HepG2 (cell line): ENCODE data around the gene SEC61B. TPM values are rescaled to one million over a fixed set of nuclear protein-coding genes. Genes with fewer than 3 reads are reported as not detected.

ENCODE experiments used
- FOXA3 ChIP-seq: IDR thresholded peaks from 2 replicates; pipeline ENCODE4 v1.6.1; 2016; ENCODE audit warnings: missing genetic modification reagents, missing compliant biosample characterization
- HNRNPH1 ChIP-seq: fragments of 200-400 bp; formaldehyde crosslinking; optimal IDR thresholded peaks from 2 replicates; pipeline ENCODE3; 2017; ENCODE audit warnings: mild to moderate bottlenecking, low read depth, low read length
- NCOA1 ChIP-seq: sonication (generic); formaldehyde crosslinking; IDR thresholded peaks from 2 replicates; pipeline ENCODE4 v1.9.0; 2021; ENCODE audit warnings: missing genetic modification reagents
- SETDB1 ChIP-seq: sonication (generic); formaldehyde crosslinking; IDR thresholded peaks from 2 replicates; pipeline ENCODE4 v1.5.1; 2020; ENCODE audit warnings: missing genetic modification reagents, mild to moderate bottlenecking, borderline replicate concordance
- STAG1 ChIP-seq: sonication (generic); formaldehyde crosslinking; IDR thresholded peaks from 2 replicates; pipeline ENCODE4 v1.4.0; 2020; ENCODE audit warnings: missing genetic modification reagents
- TBL1XR1 ChIP-seq: fragments of 150-350 bp; IDR thresholded peaks from 2 replicates; pipeline ENCODE4 v1.6.1; 2014; ENCODE audit warnings: borderline replicate concordance, low read length; ENCODE audit not compliant: partially characterized antibody
- TOE1 ChIP-seq: sonication (generic); formaldehyde crosslinking; IDR thresholded peaks from 2 replicates; pipeline ENCODE4 v1.4.0; 2020; ENCODE audit warnings: mild to moderate bottlenecking, missing genetic modification reagents
- ZC3H13 ChIP-seq: sonication (generic); formaldehyde crosslinking; IDR thresholded peaks from 2 replicates; pipeline ENCODE4 v1.8.1; 2023; ENCODE audit warnings: mild to moderate bottlenecking, missing genetic modification reagents, moderate library complexity
- ZMAT3 ChIP-seq: sonication (generic); formaldehyde crosslinking; conservative IDR thresholded peaks from 2 replicates; pipeline ENCODE4 v1.7.0; 2021; ENCODE audit warnings: missing genetic modification reagents
- ZMYM2 ChIP-seq: sonication (generic); formaldehyde crosslinking; IDR thresholded peaks from 2 replicates; pipeline ENCODE4 v1.8.0; 2022; ENCODE audit warnings: mild to moderate bottlenecking, missing genetic modification reagents
- ZNF337 ChIP-seq: sonication (generic); formaldehyde crosslinking; IDR thresholded peaks from 2 replicates; pipeline ENCODE4 v1.5.1; 2020; ENCODE audit warnings: missing genetic modification reagents, low read depth, mild to moderate bottlenecking, borderline replicate concordance
- ZNF33B ChIP-seq: sonication (generic); formaldehyde crosslinking; IDR thresholded peaks from 2 replicates; pipeline ENCODE4 v1.5.1; 2020; ENCODE audit warnings: mild to moderate bottlenecking, missing genetic modification reagents
- ZNF460 ChIP-seq: sonication (generic); formaldehyde crosslinking; IDR thresholded peaks from 2 replicates; pipeline ENCODE4 v1.5.1; 2020; ENCODE audit warnings: missing genetic modification reagents, mild to moderate bottlenecking, borderline replicate concordance
- ZNF598 ChIP-seq: sonication (generic); formaldehyde crosslinking; IDR thresholded peaks from 2 replicates; pipeline ENCODE4 v1.5.1; 2020; ENCODE audit warnings: mild to moderate bottlenecking, missing genetic modification reagents, borderline replicate concordance
- ZNF644 ChIP-seq: IDR thresholded peaks from 2 replicates; pipeline ENCODE4 v1.6.1; 2016; ENCODE audit warnings: low read depth
- polyA plus RNA-seq, 8 experiments: library from polyadenylated mRNA; depleted of rRNA in 3 of 8; stranded (reverse) in 7 of 8; unstranded in 1 of 8; fragments of >200 nt; fragmentation: Illumina TruSeq in 4 of 8; extraction: Trizol in 4 of 8; gene quantifications; 2 replicates each; pipeline versions ENCODE4 v1.2.1 to v1.2.3, GENCODE V29; 2011 to 2016; ENCODE audit warnings: low read depth in 4 of 8, missing spikeins in 1 of 8, mixed read lengths in 1 of 8; ENCODE audit not compliant: insufficient read depth in 1 of 8
- total RNA-seq, 5 experiments: library from RNA; depleted of rRNA; stranded (reverse); fragments of >200 nt; fragmentation: Illumina TruSeq; extraction: Trizol; gene quantifications; 2 replicates each; pipeline ENCODE4 v1.2.3, GENCODE V29; 2016; ENCODE audit warnings: low read depth in 1 of 5
- TF ChIP-seq, protein P1 (sequence below): sonication (generic); formaldehyde crosslinking; IDR thresholded peaks from 2 replicates; pipeline ENCODE4 v1.5.0; 2020; ENCODE audit warnings: mild to moderate bottlenecking, missing genetic modification reagents
- TF ChIP-seq, protein P2 (sequence below): sonication (generic); formaldehyde crosslinking; IDR thresholded peaks from 2 replicates; pipeline ENCODE4 v1.4.0; 2020; ENCODE audit warnings: mild to moderate bottlenecking, missing genetic modification reagents
- TF ChIP-seq, protein P3 (sequence below): sonication (generic); formaldehyde crosslinking; IDR thresholded peaks from 2 replicates; pipeline ENCODE4 v1.5.0; 2020; ENCODE audit warnings: missing genetic modification reagents

SEC61B gene
- total and polyA plus RNA-seq, 2 of the 13 experiments (the other 11 are each of a cell fraction or from before 2014, with no cell fraction given): 191 to 368 TPM

DNA sequence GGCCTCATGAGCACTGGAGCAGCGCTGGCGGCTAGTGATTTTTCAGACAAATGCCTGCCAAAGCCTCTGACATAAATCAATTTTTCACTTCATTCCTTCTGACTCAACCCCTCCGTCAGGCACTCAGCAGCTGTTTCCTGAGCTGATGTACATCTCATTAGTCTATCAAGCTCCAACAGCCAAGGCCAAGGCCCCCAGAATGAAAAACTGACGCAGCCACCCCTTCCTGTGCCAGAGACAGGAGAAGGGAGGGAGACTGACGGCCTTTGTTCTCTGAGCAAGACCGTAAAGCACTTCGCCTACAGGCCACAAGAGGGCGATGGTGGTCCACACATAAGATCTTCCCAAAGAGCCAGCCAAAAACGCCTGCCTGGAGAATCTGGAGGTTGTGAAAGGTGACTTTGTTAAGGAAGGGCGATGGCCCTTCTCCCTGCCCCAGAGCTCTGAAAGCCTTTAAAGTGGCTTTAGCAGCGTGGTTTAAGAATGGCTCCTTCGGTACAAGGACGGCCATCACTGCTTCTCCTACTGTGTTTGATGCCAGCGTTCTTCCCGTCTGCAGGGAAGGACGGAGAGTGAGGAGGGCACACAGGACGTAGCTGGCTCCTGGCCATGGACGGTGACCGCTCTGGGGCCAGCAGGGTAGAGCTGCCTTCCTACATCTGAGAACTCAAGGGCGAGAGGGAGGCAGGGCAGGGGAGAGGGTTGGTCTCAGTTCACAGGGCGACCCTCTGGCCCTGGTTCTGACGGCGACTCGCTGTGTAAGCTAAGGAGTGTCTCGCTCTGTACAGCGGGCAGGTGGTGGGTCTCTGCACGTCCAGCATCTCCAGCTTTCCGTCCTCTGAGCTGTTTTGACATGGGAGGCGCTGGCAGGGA is 37.4 kb upstream of the SEC61B start (continued):
- TF ChIP-seq, protein P1, sequence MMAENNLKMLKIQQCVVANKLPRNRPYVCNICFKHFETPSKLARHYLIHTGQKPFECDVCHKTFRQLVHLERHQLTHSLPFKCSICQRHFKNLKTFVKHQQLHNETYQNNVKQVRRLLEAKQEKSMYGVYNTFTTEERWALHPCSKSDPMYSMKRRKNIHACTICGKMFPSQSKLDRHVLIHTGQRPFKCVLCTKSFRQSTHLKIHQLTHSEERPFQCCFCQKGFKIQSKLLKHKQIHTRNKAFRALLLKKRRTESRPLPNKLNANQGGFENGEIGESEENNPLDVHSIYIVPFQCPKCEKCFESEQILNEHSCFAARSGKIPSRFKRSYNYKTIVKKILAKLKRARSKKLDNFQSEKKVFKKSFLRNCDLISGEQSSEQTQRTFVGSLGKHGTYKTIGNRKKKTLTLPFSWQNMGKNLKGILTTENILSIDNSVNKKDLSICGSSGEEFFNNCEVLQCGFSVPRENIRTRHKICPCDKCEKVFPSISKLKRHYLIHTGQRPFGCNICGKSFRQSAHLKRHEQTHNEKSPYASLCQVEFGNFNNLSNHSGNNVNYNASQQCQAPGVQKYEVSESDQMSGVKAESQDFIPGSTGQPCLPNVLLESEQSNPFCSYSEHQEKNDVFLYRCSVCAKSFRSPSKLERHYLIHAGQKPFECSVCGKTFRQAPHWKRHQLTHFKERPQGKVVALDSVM: no peak
- TF ChIP-seq ZNF644 (CRISPR knock-in tag) (no peak), ZMYM2 (no peak), ZNF460 (CRISPR knock-in tag) (no peak), SETDB1 (CRISPR knock-in tag) (no peak), ZNF33B (CRISPR knock-in tag) (peak; percentile 66; the same call in 1 of the 2 replicates), STAG1 (CRISPR knock-in tag) (peak; percentile 89), TOE1 (CRISPR knock-in tag) (no peak), ZNF598 (CRISPR knock-in tag) (peak; percentile 84; the same call in 1 of the 2 replicates), TBL1XR1 (no peak), ZMAT3 (CRISPR knock-in tag) (no peak), ZNF337 (CRISPR knock-in tag) (no peak), HNRNPH1 (no peak), NCOA1 (CRISPR knock-in tag) (no peak), ZC3H13 (CRISPR knock-in tag) (no peak), FOXA3 (CRISPR knock-in tag) (no peak)
- TF ChIP-seq, protein P2, sequence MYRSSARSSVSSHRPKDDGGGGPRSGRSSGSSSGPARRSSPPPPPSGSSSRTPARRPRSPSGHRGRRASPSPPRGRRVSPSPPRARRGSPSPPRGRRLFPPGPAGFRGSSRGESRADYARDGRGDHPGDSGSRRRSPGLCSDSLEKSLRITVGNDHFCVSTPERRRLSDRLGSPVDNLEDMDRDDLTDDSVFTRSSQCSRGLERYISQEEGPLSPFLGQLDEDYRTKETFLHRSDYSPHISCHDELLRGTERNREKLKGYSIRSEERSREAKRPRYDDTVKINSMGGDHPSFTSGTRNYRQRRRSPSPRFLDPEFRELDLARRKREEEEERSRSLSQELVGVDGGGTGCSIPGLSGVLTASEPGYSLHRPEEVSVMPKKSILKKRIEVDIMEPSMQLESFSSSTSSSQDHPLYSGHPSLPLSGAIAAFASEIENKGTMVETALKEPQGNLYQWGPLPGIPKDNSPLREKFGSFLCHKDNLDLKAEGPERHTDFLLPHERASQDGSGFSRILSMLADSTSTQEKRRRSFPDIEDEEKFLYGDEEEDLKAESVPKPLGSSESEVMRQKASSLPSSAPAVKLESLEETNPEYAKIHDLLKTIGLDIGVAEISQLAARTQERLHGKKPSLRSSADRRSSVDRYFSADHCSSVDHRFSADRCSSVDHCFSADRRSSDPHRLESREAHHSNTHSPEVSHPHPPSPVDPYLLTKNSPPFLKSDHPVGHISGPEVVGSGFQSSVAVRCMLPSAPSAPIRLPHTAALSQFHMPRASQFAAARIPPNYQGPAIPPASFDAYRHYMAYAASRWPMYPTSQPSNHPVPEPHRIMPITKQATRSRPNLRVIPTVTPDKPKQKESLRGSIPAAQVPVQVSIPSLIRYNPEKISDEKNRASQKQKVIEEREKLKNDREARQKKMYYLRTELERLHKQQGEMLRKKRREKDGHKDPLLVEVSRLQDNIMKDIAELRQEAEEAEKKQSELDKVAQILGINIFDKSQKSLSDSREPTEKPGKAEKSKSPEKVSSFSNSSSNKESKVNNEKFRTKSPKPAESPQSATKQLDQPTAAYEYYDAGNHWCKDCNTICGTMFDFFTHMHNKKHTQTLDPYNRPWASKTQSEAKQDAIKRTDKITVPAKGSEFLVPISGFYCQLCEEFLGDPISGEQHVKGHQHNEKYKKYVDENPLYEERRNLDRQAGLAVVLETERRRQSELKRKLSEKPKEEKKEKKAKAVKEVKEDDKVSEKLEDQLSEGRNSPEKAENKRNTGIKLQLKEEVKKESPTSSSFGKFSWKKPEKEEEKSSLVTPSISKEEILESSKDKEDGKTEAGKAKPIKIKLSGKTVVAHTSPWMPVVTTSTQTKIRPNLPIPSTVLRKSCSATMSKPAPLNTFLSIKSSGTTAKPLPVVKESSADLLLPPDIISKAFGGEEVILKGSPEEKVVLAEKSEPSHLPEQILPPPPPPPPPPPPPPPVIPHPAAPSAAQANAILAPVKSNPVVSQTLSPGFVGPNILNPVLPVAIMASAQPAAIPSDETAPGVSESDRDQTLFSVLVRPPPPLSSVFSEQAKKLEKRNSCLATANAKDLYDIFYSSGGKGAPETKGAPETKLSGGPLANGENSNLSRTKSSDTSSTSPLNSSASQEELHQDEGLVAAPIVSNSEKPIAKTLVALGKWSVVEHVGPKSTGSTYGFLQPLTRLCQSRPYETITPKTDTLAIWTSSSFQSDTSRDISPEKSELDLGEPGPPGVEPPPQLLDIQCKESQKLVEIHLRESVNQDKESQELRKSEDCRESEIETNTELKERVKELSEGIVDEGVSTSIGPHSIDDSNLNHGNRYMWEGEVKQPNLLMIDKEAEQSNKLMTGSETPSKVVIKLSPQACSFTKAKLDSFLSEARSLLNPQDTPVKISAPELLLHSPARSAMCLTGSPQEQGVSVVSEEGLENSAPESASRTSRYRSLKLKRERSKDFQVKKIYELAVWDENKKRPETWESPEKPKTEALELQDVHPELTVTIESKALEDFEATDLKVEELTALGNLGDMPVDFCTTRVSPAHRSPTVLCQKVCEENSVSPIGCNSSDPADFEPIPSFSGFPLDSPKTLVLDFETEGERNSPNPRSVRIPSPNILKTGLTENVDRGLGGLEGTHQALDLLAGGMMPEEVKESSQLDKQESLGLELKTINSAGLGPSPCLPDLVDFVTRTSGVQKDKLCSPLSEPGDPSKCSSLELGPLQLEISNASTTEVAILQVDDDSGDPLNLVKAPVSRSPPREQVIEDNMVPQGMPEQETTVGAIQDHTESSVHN (CRISPR knock-in tag): no peak
- TF ChIP-seq, protein P3, sequence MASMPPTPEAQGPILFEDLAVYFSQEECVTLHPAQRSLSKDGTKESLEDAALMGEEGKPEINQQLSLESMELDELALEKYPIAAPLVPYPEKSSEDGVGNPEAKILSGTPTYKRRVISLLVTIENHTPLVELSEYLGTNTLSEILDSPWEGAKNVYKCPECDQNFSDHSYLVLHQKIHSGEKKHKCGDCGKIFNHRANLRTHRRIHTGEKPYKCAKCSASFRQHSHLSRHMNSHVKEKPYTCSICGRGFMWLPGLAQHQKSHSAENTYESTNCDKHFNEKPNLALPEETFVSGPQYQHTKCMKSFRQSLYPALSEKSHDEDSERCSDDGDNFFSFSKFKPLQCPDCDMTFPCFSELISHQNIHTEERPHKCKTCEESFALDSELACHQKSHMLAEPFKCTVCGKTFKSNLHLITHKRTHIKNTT (CRISPR knock-in tag): no peak
